ENCODE results near the gene MYO18B. TPM values are rescaled to one million over a fixed set of nuclear protein-coding genes. Genes with fewer than 3 reads are reported as not detected.

The MYO18B gene
- total and polyA plus RNA-seq, 2 of the 8 experiments (the other 6 are each of a cell fraction or from before 2014, with no cell fraction given) = 0.62 to 0.78 TPM

DNA sequence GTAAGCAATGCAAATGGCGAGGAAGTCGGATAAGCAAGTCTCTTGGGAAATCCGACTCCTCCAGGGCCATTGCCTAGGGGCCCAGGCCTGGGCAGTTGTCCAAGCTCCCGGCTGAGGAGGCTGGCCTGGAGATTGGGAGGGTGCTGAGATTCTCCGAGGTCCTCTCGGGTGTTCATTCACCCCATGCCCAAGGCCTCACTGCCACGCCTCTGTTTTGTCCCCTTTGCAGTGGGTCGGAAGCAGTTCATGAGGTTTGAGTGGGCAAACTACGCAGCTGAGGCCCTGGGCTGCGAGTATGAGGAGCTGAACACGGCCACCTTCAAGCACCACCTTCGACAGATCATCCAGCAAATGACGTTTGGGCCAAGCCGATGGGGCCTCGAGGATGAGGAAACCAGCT is 81.3 kb downstream of the MYO18B start (continued):
- TF ChIP-seq, protein P1, sequence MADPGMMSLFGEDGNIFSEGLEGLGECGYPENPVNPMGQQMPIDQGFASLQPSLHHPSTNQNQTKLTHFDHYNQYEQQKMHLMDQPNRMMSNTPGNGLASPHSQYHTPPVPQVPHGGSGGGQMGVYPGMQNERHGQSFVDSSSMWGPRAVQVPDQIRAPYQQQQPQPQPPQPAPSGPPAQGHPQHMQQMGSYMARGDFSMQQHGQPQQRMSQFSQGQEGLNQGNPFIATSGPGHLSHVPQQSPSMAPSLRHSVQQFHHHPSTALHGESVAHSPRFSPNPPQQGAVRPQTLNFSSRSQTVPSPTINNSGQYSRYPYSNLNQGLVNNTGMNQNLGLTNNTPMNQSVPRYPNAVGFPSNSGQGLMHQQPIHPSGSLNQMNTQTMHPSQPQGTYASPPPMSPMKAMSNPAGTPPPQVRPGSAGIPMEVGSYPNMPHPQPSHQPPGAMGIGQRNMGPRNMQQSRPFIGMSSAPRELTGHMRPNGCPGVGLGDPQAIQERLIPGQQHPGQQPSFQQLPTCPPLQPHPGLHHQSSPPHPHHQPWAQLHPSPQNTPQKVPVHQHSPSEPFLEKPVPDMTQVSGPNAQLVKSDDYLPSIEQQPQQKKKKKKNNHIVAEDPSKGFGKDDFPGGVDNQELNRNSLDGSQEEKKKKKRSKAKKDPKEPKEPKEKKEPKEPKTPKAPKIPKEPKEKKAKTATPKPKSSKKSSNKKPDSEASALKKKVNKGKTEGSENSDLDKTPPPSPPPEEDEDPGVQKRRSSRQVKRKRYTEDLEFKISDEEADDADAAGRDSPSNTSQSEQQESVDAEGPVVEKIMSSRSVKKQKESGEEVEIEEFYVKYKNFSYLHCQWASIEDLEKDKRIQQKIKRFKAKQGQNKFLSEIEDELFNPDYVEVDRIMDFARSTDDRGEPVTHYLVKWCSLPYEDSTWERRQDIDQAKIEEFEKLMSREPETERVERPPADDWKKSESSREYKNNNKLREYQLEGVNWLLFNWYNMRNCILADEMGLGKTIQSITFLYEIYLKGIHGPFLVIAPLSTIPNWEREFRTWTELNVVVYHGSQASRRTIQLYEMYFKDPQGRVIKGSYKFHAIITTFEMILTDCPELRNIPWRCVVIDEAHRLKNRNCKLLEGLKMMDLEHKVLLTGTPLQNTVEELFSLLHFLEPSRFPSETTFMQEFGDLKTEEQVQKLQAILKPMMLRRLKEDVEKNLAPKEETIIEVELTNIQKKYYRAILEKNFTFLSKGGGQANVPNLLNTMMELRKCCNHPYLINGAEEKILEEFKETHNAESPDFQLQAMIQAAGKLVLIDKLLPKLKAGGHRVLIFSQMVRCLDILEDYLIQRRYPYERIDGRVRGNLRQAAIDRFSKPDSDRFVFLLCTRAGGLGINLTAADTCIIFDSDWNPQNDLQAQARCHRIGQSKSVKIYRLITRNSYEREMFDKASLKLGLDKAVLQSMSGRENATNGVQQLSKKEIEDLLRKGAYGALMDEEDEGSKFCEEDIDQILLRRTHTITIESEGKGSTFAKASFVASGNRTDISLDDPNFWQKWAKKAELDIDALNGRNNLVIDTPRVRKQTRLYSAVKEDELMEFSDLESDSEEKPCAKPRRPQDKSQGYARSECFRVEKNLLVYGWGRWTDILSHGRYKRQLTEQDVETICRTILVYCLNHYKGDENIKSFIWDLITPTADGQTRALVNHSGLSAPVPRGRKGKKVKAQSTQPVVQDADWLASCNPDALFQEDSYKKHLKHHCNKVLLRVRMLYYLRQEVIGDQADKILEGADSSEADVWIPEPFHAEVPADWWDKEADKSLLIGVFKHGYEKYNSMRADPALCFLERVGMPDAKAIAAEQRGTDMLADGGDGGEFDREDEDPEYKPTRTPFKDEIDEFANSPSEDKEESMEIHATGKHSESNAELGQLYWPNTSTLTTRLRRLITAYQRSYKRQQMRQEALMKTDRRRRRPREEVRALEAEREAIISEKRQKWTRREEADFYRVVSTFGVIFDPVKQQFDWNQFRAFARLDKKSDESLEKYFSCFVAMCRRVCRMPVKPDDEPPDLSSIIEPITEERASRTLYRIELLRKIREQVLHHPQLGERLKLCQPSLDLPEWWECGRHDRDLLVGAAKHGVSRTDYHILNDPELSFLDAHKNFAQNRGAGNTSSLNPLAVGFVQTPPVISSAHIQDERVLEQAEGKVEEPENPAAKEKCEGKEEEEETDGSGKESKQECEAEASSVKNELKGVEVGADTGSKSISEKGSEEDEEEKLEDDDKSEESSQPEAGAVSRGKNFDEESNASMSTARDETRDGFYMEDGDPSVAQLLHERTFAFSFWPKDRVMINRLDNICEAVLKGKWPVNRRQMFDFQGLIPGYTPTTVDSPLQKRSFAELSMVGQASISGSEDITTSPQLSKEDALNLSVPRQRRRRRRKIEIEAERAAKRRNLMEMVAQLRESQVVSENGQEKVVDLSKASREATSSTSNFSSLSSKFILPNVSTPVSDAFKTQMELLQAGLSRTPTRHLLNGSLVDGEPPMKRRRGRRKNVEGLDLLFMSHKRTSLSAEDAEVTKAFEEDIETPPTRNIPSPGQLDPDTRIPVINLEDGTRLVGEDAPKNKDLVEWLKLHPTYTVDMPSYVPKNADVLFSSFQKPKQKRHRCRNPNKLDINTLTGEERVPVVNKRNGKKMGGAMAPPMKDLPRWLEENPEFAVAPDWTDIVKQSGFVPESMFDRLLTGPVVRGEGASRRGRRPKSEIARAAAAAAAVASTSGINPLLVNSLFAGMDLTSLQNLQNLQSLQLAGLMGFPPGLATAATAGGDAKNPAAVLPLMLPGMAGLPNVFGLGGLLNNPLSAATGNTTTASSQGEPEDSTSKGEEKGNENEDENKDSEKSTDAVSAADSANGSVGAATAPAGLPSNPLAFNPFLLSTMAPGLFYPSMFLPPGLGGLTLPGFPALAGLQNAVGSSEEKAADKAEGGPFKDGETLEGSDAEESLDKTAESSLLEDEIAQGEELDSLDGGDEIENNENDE (IDR thresholded peaks at IDR 0.05; ENCODE audit: insufficient replicate concordance, low read length) = no peak
- TF ChIP-seq JUN (IDR thresholded peaks at IDR 0.05; ENCODE audit: low read depth, low read length) (no peak), SIX5 (IDR thresholded peaks at IDR 0.05; ENCODE audit: low read depth, low read length) (no peak), TAF7 (optimal IDR thresholded peaks at IDR 0.05; ENCODE audit: borderline replicate concordance, low read depth, low read length) (no peak), POU5F1 (IDR thresholded peaks at IDR 0.05; ENCODE audit: low read depth, low read length) (no peak), MAFK (IDR thresholded peaks at IDR 0.05; ENCODE audit: low read depth, low read length) (no peak), TEAD4 (IDR thresholded peaks at IDR 0.05; ENCODE audit: low read depth, low read length) (no peak), KDM5A (IDR thresholded peaks at IDR 0.05; ENCODE audit: low read length) (no peak), TCF12 (IDR thresholded peaks at IDR 0.05; ENCODE audit: low read depth, low read length) (no peak)
- TF ChIP-seq, protein P2, sequence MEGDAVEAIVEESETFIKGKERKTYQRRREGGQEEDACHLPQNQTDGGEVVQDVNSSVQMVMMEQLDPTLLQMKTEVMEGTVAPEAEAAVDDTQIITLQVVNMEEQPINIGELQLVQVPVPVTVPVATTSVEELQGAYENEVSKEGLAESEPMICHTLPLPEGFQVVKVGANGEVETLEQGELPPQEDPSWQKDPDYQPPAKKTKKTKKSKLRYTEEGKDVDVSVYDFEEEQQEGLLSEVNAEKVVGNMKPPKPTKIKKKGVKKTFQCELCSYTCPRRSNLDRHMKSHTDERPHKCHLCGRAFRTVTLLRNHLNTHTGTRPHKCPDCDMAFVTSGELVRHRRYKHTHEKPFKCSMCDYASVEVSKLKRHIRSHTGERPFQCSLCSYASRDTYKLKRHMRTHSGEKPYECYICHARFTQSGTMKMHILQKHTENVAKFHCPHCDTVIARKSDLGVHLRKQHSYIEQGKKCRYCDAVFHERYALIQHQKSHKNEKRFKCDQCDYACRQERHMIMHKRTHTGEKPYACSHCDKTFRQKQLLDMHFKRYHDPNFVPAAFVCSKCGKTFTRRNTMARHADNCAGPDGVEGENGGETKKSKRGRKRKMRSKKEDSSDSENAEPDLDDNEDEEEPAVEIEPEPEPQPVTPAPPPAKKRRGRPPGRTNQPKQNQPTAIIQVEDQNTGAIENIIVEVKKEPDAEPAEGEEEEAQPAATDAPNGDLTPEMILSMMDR (IDR thresholded peaks at IDR 0.05; ENCODE audit: control extremely low read depth in 1 of 3, insufficient read depth in 1 of 3, low read depth in 1 of 3, low read length in 3 of 3) = no peak
